GM18505 (cell line): ENCODE results near the gene HOXB4.

Experiments used
- ATAC-seq: cut with Tn5 transposase; IDR thresholded peaks from one replicate; pipeline ENCODE4 v1.9.1; 2021; ENCODE audit not compliant: unreplicated experiment
- POLR2A ChIP-seq: IDR thresholded peaks from 4 replicates; pipeline ENCODE4 v1.6.1; 2011; ENCODE audit warnings: borderline replicate concordance; ENCODE audit not compliant: insufficient read depth, insufficient read length; ENCODE audit errors: extremely low read depth

HOXB4 gene

DNA sequence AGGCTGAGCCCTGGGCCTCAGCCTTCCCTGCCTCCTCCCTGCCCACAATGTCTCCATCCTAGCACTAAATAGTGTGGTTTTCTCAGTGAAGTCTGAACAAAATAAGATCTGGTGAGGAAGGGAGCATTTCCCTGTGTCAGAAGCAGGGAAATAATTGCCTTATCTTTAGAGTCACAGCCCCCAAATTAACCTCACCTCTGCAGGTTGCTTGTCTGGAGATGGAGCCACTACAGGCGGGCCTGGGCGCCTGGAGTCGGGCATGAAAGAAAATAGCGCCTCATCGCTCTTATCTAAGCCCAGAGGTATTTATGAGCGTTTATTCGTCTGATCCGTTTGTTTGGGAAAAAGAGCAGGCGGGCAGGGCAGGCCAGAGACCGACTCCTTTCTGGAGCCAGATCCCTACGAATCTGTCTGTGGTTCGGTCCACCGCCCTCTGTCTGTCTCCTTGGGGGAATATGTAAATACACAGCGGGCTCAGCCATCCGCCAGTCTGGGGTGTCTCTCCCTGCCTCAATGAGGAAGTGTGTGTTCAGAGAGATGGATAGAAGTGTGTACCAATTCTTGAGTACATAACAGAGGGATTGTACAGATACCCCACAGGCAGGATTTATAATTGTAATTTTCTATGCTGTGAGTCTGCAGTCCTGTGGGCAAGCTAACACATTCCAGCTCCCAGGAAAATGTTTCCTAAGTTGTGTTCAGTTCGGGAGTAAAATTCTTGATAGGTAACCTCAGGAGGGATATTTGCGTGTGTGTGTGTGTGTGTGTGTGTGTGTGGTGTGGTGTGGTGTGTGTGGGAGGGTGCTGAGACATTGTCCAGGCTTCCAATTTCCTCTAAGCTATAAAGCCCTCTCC, 22.3 kb upstream of the HOXB4 start:
- TF ChIP-seq POLR2A = no peak
- no peak for ATAC-seq

DNA sequence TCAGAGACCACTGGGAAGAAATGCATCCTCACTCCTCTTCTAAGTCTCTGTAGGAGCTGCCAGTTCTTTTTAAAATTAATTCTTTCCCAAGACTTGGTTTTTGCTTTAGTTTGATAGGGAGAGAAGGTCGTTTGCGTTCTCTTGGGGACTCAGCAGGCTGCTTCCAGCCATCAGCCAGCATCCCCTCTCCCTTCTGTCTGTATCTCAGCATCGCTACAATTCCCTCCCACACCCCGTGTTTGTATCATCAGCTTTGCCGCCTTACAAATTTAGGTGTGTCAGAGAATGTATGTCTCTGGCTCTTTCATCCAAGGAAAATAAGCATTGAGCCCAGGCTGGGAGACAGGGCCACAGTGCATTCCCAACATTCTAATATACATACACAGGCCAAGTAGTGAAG, 21.2 kb upstream of the HOXB4 start:
- ATAC-seq = no peak
- TF ChIP-seq POLR2A = no peak

DNA sequence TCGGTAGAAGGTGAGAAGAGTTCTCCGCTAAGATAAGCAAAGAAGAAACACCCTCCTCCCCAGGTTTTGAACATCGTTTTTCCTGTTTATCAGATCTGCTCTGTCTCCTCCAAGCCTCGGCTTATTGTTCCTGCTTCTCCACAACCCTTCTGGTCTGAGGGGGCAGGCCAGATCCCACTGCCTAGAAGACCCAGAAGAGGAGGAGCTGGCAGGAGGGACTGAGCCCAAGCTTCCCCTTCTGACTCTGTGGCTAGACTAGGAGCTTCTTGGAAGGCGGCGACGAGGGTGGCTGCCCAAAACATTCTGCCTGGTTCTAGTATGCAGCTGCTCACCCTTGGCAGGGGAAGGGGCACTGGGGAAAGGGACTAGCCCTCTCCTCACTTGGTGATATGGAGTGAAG, 20.6 kb upstream of the HOXB4 start:
- ATAC-seq = no peak
- no peak for TF ChIP-seq POLR2A

DNA sequence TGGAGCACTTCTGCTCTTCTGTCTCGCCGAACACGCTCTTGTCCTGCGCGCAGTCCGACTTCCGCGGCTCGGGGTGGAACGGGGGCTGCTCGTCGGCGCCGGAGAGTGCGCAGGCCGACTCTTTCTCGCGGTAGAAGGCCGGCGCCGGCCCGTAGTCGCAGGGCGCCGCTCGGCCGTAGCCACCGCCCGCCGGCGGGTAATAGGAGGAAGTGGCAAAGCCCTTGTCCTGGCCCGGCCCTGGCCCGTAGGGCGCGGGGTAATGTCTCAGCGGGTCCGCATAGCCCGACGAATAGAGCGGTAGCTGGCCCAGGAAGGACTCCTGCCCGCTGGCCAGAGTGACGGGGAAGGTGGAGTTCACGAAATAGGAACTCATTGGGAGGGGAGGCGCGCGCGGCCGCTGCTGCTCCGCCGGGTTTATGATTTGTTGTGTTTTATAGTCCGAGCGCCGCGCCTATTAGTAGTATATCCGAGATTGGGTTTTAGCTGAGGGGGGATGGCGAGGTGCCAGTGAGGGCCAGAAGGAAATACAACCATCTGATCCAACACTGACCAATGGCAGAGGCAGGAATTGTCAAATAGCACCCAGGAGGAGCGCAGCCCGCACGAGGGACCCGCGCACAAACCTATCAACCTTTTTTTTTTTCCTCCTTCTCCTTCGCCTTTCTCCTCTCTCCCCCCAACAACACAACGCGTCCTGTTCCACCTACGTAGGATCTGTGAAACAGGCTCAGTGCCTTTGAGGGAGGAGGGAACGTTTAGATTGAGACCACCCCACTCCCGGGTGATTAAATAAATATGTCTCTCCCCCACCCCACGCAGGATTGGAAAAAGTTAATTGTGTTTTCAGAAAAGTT, 19.9 kb upstream of the HOXB4 start:
- ATAC-seq = no peak
- no peak for TF ChIP-seq POLR2A

DNA sequence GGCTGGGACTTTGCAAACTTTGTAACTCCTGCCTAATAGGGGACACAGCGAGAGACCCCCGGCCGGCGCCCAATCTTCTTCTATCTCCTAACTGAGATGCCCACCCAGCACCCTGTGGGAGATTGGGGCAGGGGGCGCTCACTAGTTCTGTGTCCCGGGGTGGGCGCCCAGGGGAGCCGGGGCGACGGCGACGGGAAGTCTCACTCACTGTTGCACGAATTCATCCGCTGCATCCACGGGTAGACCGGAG, 19.3 kb upstream of the HOXB4 start:
- ATAC-seq = no peak
- no peak for TF ChIP-seq POLR2A

DNA sequence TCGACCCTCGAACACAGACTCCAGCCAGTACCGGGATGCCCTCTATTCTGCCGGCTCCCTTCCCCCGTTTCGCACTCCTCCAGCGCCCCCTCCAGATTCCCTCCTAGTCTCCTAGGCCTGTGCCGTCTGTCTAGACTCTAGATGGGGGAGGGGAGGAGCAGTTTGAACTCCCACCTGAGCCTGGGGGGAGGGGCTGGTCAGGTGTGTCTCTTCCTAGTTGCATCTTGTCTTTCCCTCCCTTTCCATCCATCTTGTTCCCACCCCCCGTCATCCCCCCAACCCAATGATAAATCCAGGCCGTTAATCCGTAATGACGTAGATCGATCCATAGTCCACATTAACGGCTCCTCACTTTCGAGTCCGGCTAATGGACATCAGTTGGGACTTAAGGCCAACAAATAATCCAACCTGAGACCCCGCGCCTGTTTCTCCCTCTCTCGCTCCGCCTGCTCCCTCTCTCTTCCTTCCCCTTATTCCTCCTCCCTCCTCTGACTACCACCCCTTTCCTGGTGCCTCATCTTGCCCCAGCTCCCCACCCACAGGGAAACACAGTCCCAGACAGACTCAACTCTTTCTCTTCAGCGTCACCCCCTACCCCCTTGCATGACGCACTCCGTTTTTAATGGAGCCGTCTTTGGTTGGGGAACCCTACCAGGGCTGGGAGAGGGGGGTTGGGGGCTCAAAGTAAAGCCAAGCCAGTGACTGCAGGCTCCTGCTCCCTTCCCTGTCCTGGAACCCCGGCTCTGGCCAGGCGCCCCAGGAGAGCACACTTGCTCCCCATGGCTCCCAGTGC, 18.8 kb upstream of the HOXB4 start:
- no peak for TF ChIP-seq POLR2A
- no peak for ATAC-seq

DNA sequence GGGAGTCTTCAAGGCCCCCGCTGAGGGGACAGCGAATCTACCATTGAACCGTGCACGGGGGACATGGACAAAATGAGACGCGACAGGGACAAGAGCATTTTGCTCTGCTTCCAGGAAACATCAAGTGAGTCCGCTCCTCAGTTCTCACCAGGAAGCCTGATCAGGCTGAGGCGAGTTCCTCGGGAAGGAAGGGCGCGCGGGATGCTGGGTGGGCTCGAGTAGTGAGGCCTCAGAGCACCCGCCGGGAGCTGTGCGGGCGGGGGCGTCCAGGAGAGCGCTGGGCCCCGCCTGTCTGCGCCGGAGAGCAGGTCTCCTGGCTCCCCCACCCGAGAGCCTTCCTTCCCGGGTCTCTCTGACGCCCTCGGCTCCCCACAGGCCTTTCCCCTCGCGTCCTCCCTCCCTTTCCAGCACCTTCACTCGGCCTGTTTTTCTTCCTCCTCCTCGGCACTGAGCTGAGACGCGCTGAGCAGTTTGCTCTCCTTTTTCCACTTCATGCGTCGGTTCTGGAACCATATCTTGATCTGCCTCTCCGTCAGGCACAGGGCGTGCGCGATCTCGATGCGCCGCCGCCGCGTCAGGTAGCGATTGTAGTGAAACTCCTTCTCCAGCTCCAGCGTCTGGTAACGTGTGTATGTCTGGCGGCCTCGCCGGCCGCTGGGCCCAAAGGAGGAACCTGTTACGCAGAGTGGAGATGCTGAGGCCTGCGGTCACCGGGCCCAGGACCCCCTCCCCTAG, 18.0 kb upstream of the HOXB4 start:
- ATAC-seq = no peak

DNA sequence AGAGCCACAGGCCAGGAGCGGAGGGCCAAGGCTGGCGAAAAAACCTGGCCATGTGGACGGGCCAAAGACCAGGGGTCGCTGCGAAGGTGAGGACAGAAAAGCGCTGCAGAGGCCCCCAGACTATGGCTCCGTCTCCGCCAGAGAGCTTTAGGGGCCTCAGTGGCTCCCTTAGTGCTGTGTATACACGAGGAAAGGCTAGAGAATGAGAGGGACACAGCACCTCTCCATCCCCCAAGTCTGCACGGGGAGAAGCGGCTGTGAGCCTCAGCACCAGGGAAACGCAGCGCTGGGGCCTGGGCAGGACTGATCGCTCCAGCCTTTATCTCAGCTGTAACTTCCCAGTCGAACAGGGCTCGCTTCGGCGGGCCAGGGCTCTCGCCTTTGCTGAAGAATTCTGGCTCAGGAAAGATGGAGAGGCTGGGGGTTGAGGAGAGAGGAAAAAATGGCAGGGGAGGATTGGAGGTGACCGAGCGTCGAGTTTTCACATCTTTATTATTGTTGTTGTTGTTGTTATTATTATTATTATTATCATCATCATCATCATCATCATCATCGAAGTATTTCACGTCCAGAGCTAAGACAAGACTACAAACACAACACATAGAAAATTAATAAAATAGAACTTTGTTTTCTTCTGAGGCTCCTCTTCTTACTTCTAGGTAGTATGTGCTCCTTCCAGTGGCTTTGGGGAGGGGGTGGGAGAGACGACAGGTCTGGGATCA, 17.3 kb upstream of the HOXB4 start:
- TF ChIP-seq POLR2A = no peak
- no peak for ATAC-seq

More for the DNA sequence above, 18.0 kb upstream of the HOXB4 start:
- no peak for TF ChIP-seq POLR2A

DNA sequence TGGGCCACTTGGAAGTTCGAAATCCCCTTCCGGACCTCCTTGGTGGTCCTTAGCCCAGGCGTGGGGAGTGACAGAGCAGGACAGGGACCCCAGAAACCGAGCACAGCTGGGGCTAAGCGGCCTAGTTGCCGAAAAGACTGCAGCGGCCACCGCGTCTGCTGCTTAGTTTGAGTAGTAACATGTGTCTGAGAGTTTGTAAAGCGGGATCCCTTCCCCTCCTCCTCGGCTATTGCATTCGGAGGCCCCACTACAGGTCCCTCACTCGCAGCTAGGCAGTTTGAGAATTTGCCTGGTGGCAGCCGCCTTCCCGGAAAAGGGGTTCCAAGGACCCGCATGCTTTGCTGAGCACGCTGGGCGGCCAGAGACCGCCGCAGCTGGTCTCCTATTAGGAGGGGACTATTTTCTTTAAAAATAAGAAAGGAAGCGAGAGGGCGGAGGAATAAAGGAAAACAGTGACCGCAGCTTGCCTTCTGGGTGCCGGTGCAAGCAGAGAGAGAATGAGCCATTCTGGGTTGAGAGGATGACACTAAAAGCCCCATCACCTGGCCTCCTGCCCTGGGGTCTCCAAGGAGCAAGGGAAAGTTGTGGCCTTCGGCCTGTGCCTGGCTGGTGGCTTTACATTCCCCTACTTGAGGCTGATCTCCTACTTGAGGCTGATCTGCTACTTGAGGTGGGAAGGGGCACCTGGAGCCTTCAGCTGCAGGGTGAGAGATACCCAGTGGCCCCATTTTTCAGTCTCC, 16.6 kb upstream of the HOXB4 start:
- TF ChIP-seq POLR2A = no peak
- no peak for ATAC-seq

DNA sequence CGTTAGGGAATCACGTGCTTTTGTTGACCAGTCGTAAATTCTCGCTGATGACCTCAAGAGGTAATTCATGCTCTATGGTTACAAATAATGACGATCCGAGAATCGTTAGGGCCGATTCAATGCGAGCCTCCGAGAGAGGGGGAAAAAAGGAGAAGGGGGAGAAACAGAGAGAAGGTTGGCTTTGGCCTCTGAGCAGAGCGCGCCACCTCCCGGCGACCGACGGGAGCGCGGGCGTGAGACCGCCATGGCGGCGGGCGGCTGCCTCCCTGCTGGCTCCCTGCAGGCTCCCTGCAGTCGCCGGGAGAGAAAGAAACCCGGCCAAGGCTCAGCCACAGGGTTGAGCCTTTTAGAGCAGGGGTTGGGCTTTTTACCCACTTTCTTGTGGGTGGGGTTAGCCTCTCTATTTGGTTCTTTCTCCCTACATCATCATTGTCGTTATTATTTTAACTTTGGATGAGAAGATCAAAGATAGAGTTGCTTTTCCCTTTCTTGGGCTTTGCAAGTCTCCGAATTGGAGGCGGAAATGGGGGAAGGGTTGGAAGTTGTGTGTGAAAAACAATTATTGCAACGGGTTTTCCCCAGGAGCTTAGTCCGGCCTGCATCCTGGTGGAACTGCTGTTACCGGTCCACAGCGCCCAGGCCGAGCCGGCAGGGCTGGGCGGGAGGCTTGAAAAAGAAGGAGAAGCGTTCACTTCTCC, 15.8 kb upstream of the HOXB4 start:
- no peak for TF ChIP-seq POLR2A
- ATAC-seq = no peak

DNA sequence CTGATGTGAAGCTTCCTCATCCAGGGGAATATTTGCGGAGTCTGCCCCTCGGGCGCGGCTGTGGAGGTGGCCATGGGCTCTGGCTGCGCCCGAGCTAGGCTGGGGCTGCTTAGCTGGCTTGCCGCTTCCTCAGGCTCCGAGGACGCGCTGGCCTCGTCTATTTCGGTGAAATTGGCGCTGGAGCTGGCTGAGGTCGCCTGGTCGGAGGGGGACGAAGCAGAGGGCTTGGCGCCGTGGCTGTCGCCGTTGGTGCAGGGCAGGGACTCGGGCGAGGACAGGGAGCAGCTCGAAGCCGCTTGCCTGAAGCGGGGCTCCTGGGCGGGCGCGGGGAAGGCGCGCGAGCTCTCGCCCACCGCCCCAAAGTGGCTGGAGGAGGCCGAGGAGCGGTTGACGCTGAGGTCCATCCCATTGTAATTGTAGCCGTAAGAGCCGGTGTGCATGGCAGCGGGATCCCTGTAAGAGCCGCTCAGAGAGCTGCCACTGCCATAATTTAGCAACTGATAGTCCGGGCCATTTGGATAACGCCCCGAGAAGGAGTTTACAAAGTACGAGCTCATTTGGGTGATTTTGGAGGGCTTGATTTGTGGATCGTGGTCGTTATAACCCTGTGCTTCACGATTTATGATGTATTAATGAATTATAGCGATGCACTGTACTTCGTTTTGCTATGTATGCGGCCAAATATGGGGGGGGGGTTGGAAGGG, 15.1 kb upstream of the HOXB4 start, which contains the start of gene HOXB5:
Gene HOXB5, minus strand, starts transcription at position 654 of the 704 bp plus-strand sequence. Its CDS starts 97 bp downstream, at position 557.
- TF ChIP-seq POLR2A = no peak
- ATAC-seq = no peak

DNA sequence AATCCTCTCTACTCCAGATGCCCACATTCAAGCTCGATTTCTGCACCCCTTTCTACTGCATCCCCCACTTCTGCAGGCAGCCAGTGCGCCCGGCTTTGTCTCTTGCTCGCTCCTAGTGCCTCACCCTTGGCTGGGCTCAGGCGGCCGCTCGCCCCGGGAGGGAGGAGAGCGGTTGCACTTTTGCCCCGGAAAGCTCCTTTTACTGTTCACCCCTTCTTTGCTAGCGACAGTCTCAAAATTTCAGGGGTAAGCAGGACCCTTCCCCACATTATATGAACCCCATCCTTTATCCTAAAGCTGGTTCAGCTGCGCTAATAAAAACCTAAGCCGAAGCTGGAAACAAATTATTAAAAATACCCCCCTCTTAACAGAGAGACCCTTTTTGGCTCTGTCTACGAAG, 14.4 kb upstream of the HOXB4 start:
- no peak for TF ChIP-seq POLR2A
- no peak for ATAC-seq
